OCI-LY7 (cell line): ENCODE results near the gene ARHGAP33. TPM values are rescaled to one million over a fixed set of nuclear protein-coding genes. Genes with fewer than 3 reads are reported as not detected.

ENCODE experiments used
- BruUV-seq: library from RNA; stranded (reverse); fragments of 400-500 nt; replicated peaks from 2 replicates; lab custom pipeline; 2021; lab: Mats Ljungman, UMichigan
- CTCF ChIA-PET: fragments of 300-600 bp; sonication (Branson Sonifier 250); formaldehyde crosslinking; loops from one replicate; lab custom pipeline; 2022; ENCODE audit warnings: antibody characterized with exemption; ENCODE audit not compliant: unreplicated experiment; lab: Charles Lee
- POLR2A ChIA-PET: fragments of 300-600 bp; sonication (Branson Sonifier 250); formaldehyde crosslinking; loops from one replicate; lab custom pipeline; 2022; ENCODE audit warnings: antibody characterized with exemption; lab: Charles Lee
- DNase-seq: peaks from one replicate; pipeline ENCODE4 v3.0.0-alpha.2; 2015; ENCODE audit warnings: low spot score
- H2AFZ ChIP-seq: fragments of 200-600 bp; sonication (generic), shearing (Covaris generic); 2 replicates; pipeline ENCODE4 v1.6.1; 2014; ENCODE audit warnings: mild to moderate bottlenecking, antibody characterized with exemption, low read length, moderate library complexity
- H3K27ac ChIP-seq: fragments of 200-600 bp; sonication (generic); 2 replicates; pipeline ENCODE4 v1.5.1; 2014; ENCODE audit warnings: mixed run types, low read depth, mild to moderate bottlenecking, moderate library complexity, low read length, inconsistent platforms; ENCODE audit not compliant: poor library complexity, severe bottlenecking
- H3K36me3 ChIP-seq: fragments of 200-600 bp; sonication (generic); 2 replicates; pipeline ENCODE4 v1.6.1; 2014; ENCODE audit warnings: mild to moderate bottlenecking, antibody characterized with exemption, low read length, moderate library complexity, mixed read lengths; ENCODE audit not compliant: insufficient read depth
- H3K4me1 ChIP-seq: fragments of 200-600 bp; sonication (generic); 2 replicates; pipeline ENCODE4 v1.5.1; 2014; ENCODE audit warnings: mild to moderate bottlenecking, low read length; ENCODE audit not compliant: insufficient read depth, poor library complexity, severe bottlenecking
- H3K4me2 ChIP-seq: fragments of 200-600 bp; sonication (generic); 2 replicates; pipeline ENCODE4 v1.6.1; 2014; ENCODE audit warnings: mild to moderate bottlenecking, low read length
- H3K4me3 ChIP-seq: fragments of 200-600 bp; sonication (generic); 2 replicates; pipeline ENCODE4 v1.5.1; 2014; ENCODE audit warnings: mild to moderate bottlenecking, low read depth, low read length; ENCODE audit not compliant: poor library complexity, severe bottlenecking
- H3K79me2 ChIP-seq: fragments of 200-600 bp; sonication (generic); 2 replicates; pipeline ENCODE4 v1.6.1; 2016; ENCODE audit warnings: low read depth, mild to moderate bottlenecking, low read length, moderate library complexity, mixed read lengths; ENCODE audit not compliant: insufficient read depth
- H3K9me2 ChIP-seq: fragments of 200-600 bp; sonication (generic); 2 replicates; pipeline ENCODE4 v1.6.1; 2016; ENCODE audit warnings: mild to moderate bottlenecking, low read length, mixed read lengths; ENCODE audit not compliant: insufficient read depth
- H3K9me3 ChIP-seq: fragments of 200-600 bp; sonication (generic); 2 replicates; pipeline ENCODE4 v1.6.1; 2014; ENCODE audit warnings: mild to moderate bottlenecking, mixed run types, low read length, mixed read lengths
- H4K20me1 ChIP-seq: fragments of 200-600 bp; sonication (generic); 2 replicates; pipeline ENCODE4 v1.6.1; 2014; ENCODE audit warnings: mild to moderate bottlenecking, antibody characterized with exemption, low read length, moderate library complexity, mixed read lengths; ENCODE audit not compliant: insufficient read depth
- CTCF ChIP-seq: fragments of 200-600 bp; sonication (generic); conservative IDR thresholded peaks from 2 replicates; pipeline ENCODE4 v1.5.1; 2014; ENCODE audit warnings: mild to moderate bottlenecking, antibody characterized with exemption, low read length, moderate library complexity, mixed read lengths
- EZH2phosphoT487 ChIP-seq: fragments of 200-600 bp; sonication (generic); IDR thresholded peaks from 2 replicates; pipeline ENCODE4 v1.6.1; 2018; ENCODE audit warnings: low read depth, borderline replicate concordance, mild to moderate bottlenecking, mixed run types, antibody characterized with exemption, low read length, moderate library complexity, mixed read lengths
- intact Hi-C: fragments of 100-400 bp; cut with micrococcal nuclease; formaldehyde crosslinking; loops from one replicate; pipeline ENCODE4 v1.10.0; 2022; ENCODE audit not compliant: unreplicated experiment
- total RNA-seq, 2 experiments: library from RNA; depleted of rRNA in 1 of 2; stranded (reverse); fragments of >200 nt in 1 of 2; shearing (Covaris generic) in 1 of 2; gene quantifications; 2 replicates each; pipeline ENCODE4 v1.2.3, GENCODE V29; 2014 to 2022

ARHGAP33 gene
- total RNA-seq, 2 experiments from 2014 or later = 15.1 to 94.6 TPM

DNA sequence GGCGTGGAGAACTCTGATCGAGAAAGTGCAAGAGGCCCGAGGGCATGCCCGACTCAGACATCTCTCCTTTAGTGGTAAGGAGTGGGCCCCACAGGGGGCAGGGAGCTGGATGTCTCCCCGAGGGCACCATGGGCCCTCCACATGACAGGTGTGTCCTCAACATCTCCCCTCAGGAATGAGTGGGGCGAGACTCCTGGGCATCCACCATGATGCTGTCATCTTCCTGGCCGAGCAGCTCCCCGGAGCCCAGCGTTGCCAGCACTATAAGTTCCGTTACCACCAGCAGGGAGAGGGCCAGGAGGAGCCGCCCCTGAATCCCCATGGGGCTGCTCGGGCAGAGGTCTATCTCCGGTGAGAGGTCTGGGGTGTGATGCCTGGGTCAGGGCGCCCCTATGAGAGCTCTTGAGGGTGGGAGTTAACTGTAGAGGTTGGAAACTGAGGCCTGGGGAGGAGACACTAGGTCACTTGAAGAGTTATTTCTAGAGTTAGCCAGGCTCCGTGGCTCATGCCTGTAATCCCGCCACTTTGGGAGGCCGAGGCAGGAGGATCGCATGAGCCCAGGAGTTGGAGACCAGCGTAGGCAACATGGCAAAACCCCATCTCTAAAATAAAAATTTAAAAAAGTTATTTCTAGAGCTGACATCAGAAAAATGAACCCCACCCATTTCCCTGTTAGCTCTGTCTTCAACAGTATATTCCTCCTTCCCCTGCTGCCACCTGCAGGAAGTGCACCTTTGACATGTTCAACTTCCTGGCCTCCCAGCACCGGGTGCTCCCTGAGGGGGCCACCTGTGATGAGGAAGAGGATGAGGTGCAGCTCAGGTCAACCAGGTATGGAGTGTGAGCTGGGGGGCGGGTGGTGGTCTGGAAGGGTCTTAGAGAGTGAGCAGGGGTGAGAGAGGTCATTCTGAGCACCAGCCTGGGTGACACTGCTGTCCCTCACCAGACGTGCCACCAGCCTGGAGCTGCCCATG lies 38.2 kb upstream of the ARHGAP33 start:
- intact Hi-C loops = loop anchor here (1.0 kb wide), 1 partner anchor 19 kb away; the partner anchor contains the start of gene KMT2B
- Histone ChIP-seq H3K9me3 (no peaks in the 10 kb centered on the region), H3K27ac (peak overlapping the region; percentile 25), H3K36me3 (peaks cover 75% of the 10 kb centered on the region), H3K79me2 (no peaks in the 10 kb centered on the region), H3K4me2 (no peak overlapping the region), H4K20me1 (no peaks in the 10 kb centered on the region), H3K4me3 (no peak overlapping the region), H3K9me2 (no peaks in the 10 kb centered on the region), H2AFZ (no peak overlapping the region), H3K4me1 (peaks cover 31% of the 10 kb centered on the region)
- TF ChIP-seq EZH2phosphoT487 = no peak
- peak; percentile 63 for TF ChIP-seq CTCF
- ChIA-PET CTCF (no interaction called here), POLR2A (no interaction called here)
- no TSS peak for BruUV-seq
- DNase-seq = peak; percentile 56

GRCh38 chr19:35738021-35738886 lies 37.1 kb upstream of the ARHGAP33 start:
- no peak for DNase-seq
- H3K9me2 ChIP-seq = no peaks in the 10 kb centered on the region
- H3K4me2 ChIP-seq = no peak overlapping the region
- H3K4me3 ChIP-seq = no peak overlapping the region
- intact Hi-C loops = no loop called here
- H3K4me1 ChIP-seq = peaks cover 41% of the 10 kb centered on the region
- CTCF ChIA-PET = no interaction called here
- H3K79me2 ChIP-seq = no peaks in the 10 kb centered on the region
- H2AFZ ChIP-seq = no peak overlapping the region
- TF ChIP-seq EZH2phosphoT487 (no peak), CTCF (no peak)
- BruUV-seq = TSS peak; percentile 94
- POLR2A ChIA-PET = no interaction called here
- peaks cover 64% of the 10 kb centered on the region for H3K36me3 ChIP-seq
- H4K20me1 ChIP-seq = no peaks in the 10 kb centered on the region
- H3K27ac ChIP-seq = no peak overlapping the region
- H3K9me3 ChIP-seq = no peaks in the 10 kb centered on the region
